Nephron (organoid): Measurements from ENCODE around the gene ACTR5.

ENCODE experiments used
- H3K27ac Mint-ChIP-seq, 3 experiments: 2 replicates each; pipeline ENCODE4 v1.8.0; 2020; ENCODE audit warnings: mixed read lengths in 3 of 3, mild to moderate bottlenecking in 2 of 3, moderate library complexity in 1 of 3
- H3K27me3 Mint-ChIP-seq: 2 replicates; pipeline ENCODE4 v1.8.0; 2021; ENCODE audit warnings: low read depth, mild to moderate bottlenecking, moderate library complexity, mixed read lengths
- H3K36me3 Mint-ChIP-seq: 2 replicates; pipeline ENCODE4 v1.8.0; 2020; ENCODE audit warnings: low read depth, mixed read lengths
- H3K4me1 Mint-ChIP-seq: 2 replicates; pipeline ENCODE4 v1.8.0; 2020; ENCODE audit warnings: mixed read lengths
- H3K4me3 Mint-ChIP-seq, 3 experiments: 2 replicates each; pipeline ENCODE4 v1.8.0; 2020; ENCODE audit warnings: mild to moderate bottlenecking in 3 of 3, mixed read lengths in 3 of 3, moderate library complexity in 2 of 3
- H3K9me3 Mint-ChIP-seq: 2 replicates; pipeline ENCODE4 v1.8.0; 2020; ENCODE audit warnings: mixed read lengths
- CTCF ChIP-seq, 3 experiments: fragments of 200-600 bp; sonication (generic); IDR thresholded peaks; one replicate each; pipeline ENCODE4 v1.5.0; 2021; ENCODE audit warnings: antibody characterized with exemption in 3 of 3; ENCODE audit not compliant: unreplicated experiment in 3 of 3

ACTR5 gene

GRCh38 chr20:38748097-38748860 is at the start of gene ACTR5:
Gene ACTR5 (plus strand): TSS chr20:38748460. CDS start chr20:38748479, 19 bp downstream.
- Mint-ChIP-seq H3K27ac (peak within 1 kb of the TSS; percentile 94 to 99 (median 99)), H3K4me1 (peaks cover 6% of the 10 kb centered on the region), H3K4me3 (peak within 1 kb of the TSS; percentile 99 to 100 (median 100)), H3K9me3 (no peaks in the 10 kb centered on the region), H3K27me3 (peaks cover 18% of the 10 kb centered on the region), H3K36me3 (peaks cover 16% of the 10 kb centered on the region)
- no peak for TF ChIP-seq CTCF (IDR thresholded peaks at IDR 0.05; ENCODE audit: unreplicated experiment in 3 of 3)

GRCh38 chr20:38698541-38698940 is 49.7 kb upstream of the ACTR5 start:
- peaks cover 47% of the 10 kb centered on the region for H3K27me3 Mint-ChIP-seq
- no peak overlapping the region for H3K27ac Mint-ChIP-seq
- TF ChIP-seq CTCF (IDR thresholded peaks at IDR 0.05; ENCODE audit: unreplicated experiment in 3 of 3) = no peak
- H3K4me1 Mint-ChIP-seq = no peaks in the 10 kb centered on the region
- H3K36me3 Mint-ChIP-seq = no peaks in the 10 kb centered on the region
- H3K4me3 Mint-ChIP-seq = no peak overlapping the region
- no peaks in the 10 kb centered on the region for H3K9me3 Mint-ChIP-seq

- peaks cover 55% of the 10 kb centered on the region for H3K27me3 Mint-ChIP-seq
- no peaks in the 10 kb centered on the region for H3K9me3 Mint-ChIP-seq
- no peak overlapping the region for H3K4me3 Mint-ChIP-seq
- no peak overlapping the region for H3K27ac Mint-ChIP-seq
- TF ChIP-seq CTCF (IDR thresholded peaks at IDR 0.05; ENCODE audit: unreplicated experiment in 3 of 3) = no peak
- H3K36me3 Mint-ChIP-seq = no peaks in the 10 kb centered on the region
- H3K4me1 Mint-ChIP-seq = no peaks in the 10 kb centered on the region
These were observed 48.1 kb upstream of the ACTR5 start for GRCh38 chr20:38700141-38700540.

DNA sequence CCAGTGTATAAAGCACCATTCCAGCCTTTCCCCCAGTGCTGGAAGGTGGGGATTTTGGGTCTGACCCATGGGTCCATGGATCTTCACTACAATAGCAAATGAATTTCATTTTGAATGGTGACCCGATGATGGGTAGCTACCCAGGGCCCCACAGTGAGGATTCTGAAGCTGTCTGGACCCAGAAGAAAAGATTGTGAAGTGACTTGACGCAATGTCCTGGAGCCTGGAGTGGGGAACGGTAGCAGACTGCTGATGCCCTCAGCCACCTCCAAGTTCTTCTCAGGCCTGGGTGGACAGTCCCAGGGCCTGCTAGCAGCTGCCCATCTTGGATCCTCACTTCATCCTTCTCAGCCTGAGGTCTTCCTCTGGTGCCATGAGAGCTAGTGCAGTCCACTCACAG is 47.3 kb upstream of the ACTR5 start:
- no peaks in the 10 kb centered on the region for H3K36me3 Mint-ChIP-seq
- peaks cover 50% of the 10 kb centered on the region for H3K27me3 Mint-ChIP-seq
- TF ChIP-seq CTCF (IDR thresholded peaks at IDR 0.05; ENCODE audit: unreplicated experiment in 3 of 3) = no peak
- H3K27ac Mint-ChIP-seq = no peak overlapping the region
- H3K4me3 Mint-ChIP-seq = no peak overlapping the region
- H3K9me3 Mint-ChIP-seq = no peaks in the 10 kb centered on the region
- no peaks in the 10 kb centered on the region for H3K4me1 Mint-ChIP-seq

GRCh38 chr20:38703526-38703925 is 44.7 kb upstream of the ACTR5 start:
- Mint-ChIP-seq H3K27me3 (peaks cover 51% of the 10 kb centered on the region), H3K4me3 (no peak overlapping the region), H3K36me3 (no peaks in the 10 kb centered on the region), H3K27ac (no peak overlapping the region), H3K9me3 (no peaks in the 10 kb centered on the region), H3K4me1 (no peaks in the 10 kb centered on the region)
- no peak for TF ChIP-seq CTCF (IDR thresholded peaks at IDR 0.05; ENCODE audit: unreplicated experiment in 3 of 3)

- Mint-ChIP-seq H3K9me3 (no peaks in the 10 kb centered on the region), H3K4me3 (no peak overlapping the region), H3K4me1 (no peaks in the 10 kb centered on the region), H3K27me3 (peaks cover 58% of the 10 kb centered on the region), H3K36me3 (no peaks in the 10 kb centered on the region), H3K27ac (no peak overlapping the region)
- no peak for TF ChIP-seq CTCF (IDR thresholded peaks at IDR 0.05; ENCODE audit: unreplicated experiment in 3 of 3)
These were observed 44.1 kb upstream of the ACTR5 start for GRCh38 chr20:38704136-38704535.
